Measurements from ENCODE around the gene PPP1R37.

Gene PPP1R37

GRCh38 chr19:45076851-45077730, 15.9 kb upstream of the PPP1R37 start:
- no peak for DNase-seq (ENCODE audit: low read depth)
- in situ Hi-C loops (cut with HindIII; ENCODE audit: low sequenced_read_pairs): no loop called here
- peak overlapping the region; percentile 39 for H3K4me3 ChIP-seq (ENCODE audit: low read depth, low read length)
- TF ChIP-seq CTCF (IDR thresholded peaks at IDR 0.05; ENCODE audit: low read depth, low read length, missing control alignments): no peak

GRCh38 chr19:45078390-45079062, 14.5 kb upstream of the PPP1R37 start:
- in situ Hi-C loops (cut with HindIII; ENCODE audit: low sequenced_read_pairs): no loop called here
- peak overlapping the region; percentile 99 for H3K4me3 ChIP-seq (ENCODE audit: low read depth, low read length)
- no peak for DNase-seq (ENCODE audit: low read depth)
- no peak for TF ChIP-seq CTCF (IDR thresholded peaks at IDR 0.05; ENCODE audit: low read depth, low read length, missing control alignments)

- no peak for TF ChIP-seq CTCF (IDR thresholded peaks at IDR 0.05; ENCODE audit: low read depth, low read length, missing control alignments)
- H3K4me3 ChIP-seq (ENCODE audit: low read depth, low read length): peak within 1 kb of the TSS; percentile 99
- in situ Hi-C loops (cut with HindIII; ENCODE audit: low sequenced_read_pairs): no loop called here
- no peak for DNase-seq (ENCODE audit: low read depth)
Measured at GRCh38 chr19:45079063-45079910, 13.7 kb upstream of the PPP1R37 start, which contains the start of gene GEMIN7. GEMIN7 (plus strand) TSS chr19:45079260; CDS start chr19:45090115, 10,855 bp downstream.

- in situ Hi-C loops (cut with HindIII; ENCODE audit: low sequenced_read_pairs): no loop called here
- TF ChIP-seq CTCF (IDR thresholded peaks at IDR 0.05; ENCODE audit: low read depth, low read length, missing control alignments): no peak
- peak overlapping the region; percentile 99 for H3K4me3 ChIP-seq (ENCODE audit: low read depth, low read length)
- no peak for DNase-seq (ENCODE audit: low read depth)
Measured at GRCh38 chr19:45079911-45080370, 13.0 kb upstream of the PPP1R37 start.

- TF ChIP-seq CTCF (IDR thresholded peaks at IDR 0.05; ENCODE audit: low read depth, low read length, missing control alignments): no peak
- H3K4me3 ChIP-seq (ENCODE audit: low read depth, low read length): no peak overlapping the region
- in situ Hi-C loops (cut with HindIII; ENCODE audit: low sequenced_read_pairs): no loop called here
- no peak for DNase-seq (ENCODE audit: low read depth)
Measured at GRCh38 chr19:45082170-45082569, 10.8 kb upstream of the PPP1R37 start.

GRCh38 chr19:45086480-45086879, 6.5 kb upstream of the PPP1R37 start:
- no peak overlapping the region for H3K4me3 ChIP-seq (ENCODE audit: low read depth, low read length)
- no peak for DNase-seq (ENCODE audit: low read depth)
- in situ Hi-C loops (cut with HindIII; ENCODE audit: low sequenced_read_pairs): no loop called here
- no peak for TF ChIP-seq CTCF (IDR thresholded peaks at IDR 0.05; ENCODE audit: low read depth, low read length, missing control alignments)

Data from astrocyte of the cerebellum (primary cell).